Right renal cortex interstitium (tissue), 3 donors: Measurements from ENCODE around the gene MYO5B. TPM values are rescaled to one million over a fixed set of nuclear protein-coding genes. Genes with fewer than 3 reads are reported as not detected.

Experiments used
- DNase-seq, 3 donors: peaks; one replicate each; pipeline ENCODE4 v3.0.0-alpha.2; 2013; ENCODE audit warnings: low read depth in 3 of 3, low spot score in 2 of 3
- polyA plus RNA-seq, 3 donors: library from polyadenylated mRNA; unstranded; fragments of 120-200 nt; gene quantifications; one replicate each; pipeline ENCODE4 v1.2.1, GENCODE V29; 2013; ENCODE audit not compliant: insufficient read length in 3 of 3

MYO5B gene
- polyA plus RNA-seq, 3 donors: 26.7 to 29.9 (median 29.3) TPM

- no peak for DNase-seq
These were observed 331.0 kb downstream of the MYO5B start for GRCh38 chr18:49863769-49864621.

GRCh38 chr18:49862656-49863385 is 332.1 kb downstream of the MYO5B start:
- DNase-seq: no peak

- DNase-seq: no peak
These were observed 333.3 kb downstream of the MYO5B start for GRCh38 chr18:49861659-49862058.

GRCh38 chr18:49859725-49860124 is 335.2 kb downstream of the MYO5B start:
- DNase-seq: no peak

- DNase-seq: no peak
These were observed 336.0 kb downstream of the MYO5B start for GRCh38 chr18:49859021-49859359.

- DNase-seq: peak; percentile 57 to 65 (median 58)
These were observed 336.5 kb downstream of the MYO5B start for GRCh38 chr18:49858309-49859020.

GRCh38 chr18:49857708-49858107 is 337.2 kb downstream of the MYO5B start:
- DNase-seq: no peak

- DNase-seq: no peak
These were observed 338.5 kb downstream of the MYO5B start for GRCh38 chr18:49856496-49856895.

- no peak for DNase-seq
These were observed 339.1 kb downstream of the MYO5B start for GRCh38 chr18:49855711-49856415.

- DNase-seq: no peak
These were observed 340.3 kb downstream of the MYO5B start for GRCh38 chr18:49854681-49855080.

GRCh38 chr18:49853436-49853835 is 341.5 kb downstream of the MYO5B start:
- no peak for DNase-seq

GRCh38 chr18:49853011-49853410 is 341.9 kb downstream of the MYO5B start:
- DNase-seq: no peak

GRCh38 chr18:49851624-49852023 is 343.3 kb downstream of the MYO5B start:
- DNase-seq: no peak

- no peak for DNase-seq
These were observed 344.3 kb downstream of the MYO5B start for GRCh38 chr18:49850636-49851035.

- peak in 1 of 3 donors; percentile 21 for DNase-seq
These were observed 345.4 kb downstream of the MYO5B start for GRCh38 chr18:49849331-49850217.

GRCh38 chr18:49848115-49848514 is 346.8 kb downstream of the MYO5B start:
- DNase-seq: no peak

- DNase-seq: no peak
These were observed 347.4 kb downstream of the MYO5B start for GRCh38 chr18:49847524-49847923.

- no peak for DNase-seq
These were observed 348.1 kb downstream of the MYO5B start for GRCh38 chr18:49846718-49847470.

- DNase-seq: no peak
These were observed 348.6 kb downstream of the MYO5B start for GRCh38 chr18:49846361-49846662.
